ENCODE measurements around the gene FKBP10. TPM values are rescaled to one million over a fixed set of nuclear protein-coding genes. Genes with fewer than 3 reads are reported as not detected.
A peak's percentile ranks its signal among the peaks of the same experiment; 100 is the strongest.

FKBP10 gene
- total and polyA plus RNA-seq, 2 donors (not counting 3 experiments of a cell fraction or from before 2014, with no cell fraction given), result 168 to 377 TPM

DNA sequence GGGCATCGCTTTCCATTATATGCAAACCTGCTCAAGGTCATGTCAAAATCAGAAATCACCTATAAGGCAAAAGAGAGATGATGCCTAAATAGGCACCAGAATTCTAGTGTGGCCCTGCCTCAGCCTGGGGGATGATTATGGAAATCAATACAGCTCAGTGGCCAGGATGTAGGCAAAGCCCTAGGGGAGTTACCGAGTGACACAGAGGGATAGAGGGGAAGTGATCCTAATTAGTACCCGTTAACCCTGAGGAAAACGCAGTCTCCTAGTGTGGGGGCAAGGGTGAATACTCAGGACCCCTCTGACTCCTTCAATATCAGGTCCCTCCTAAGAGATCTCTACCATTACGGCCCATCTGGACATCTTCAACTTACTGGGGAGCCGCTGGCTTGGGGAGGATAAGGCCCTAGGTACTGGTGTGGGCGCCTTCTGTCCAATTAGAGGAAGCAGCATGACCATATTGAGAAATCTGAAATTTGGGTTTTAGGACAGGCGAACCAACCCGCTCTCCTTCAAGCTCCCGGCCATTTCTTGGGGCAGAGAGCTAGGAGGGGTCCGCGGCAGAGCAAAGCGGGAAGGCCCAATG, 22.5 kb downstream of the FKBP10 start:
- H3K9me1 ChIP-seq (replicated peaks; ENCODE audit: control insufficient read depth, extremely low read depth, insufficient read depth, low read length), result no peaks in the 10 kb centered on the region
- DNase-seq (ENCODE audit: low read depth, low spot score) (no peak), FAIRE-seq (peak; percentile 81)
- ChIA-PET POLR2A (interaction anchor here (0.6 kb wide), 1 partner anchor 82 kb away, joined by 3 read pairs; no protein-coding TSS in a partner anchor), CTCF (interaction anchor here (1.2 to 1.4 kb wide), 2 partner anchors 9 to 13 kb away, joined by 3 read pairs; no protein-coding TSS in a partner anchor)
- peaks cover 5% of the 10 kb centered on the region for H3K4me1 ChIP-seq (ENCODE audit: control insufficient read depth, extremely low read depth, insufficient read depth, low read length)
- H2AFZ ChIP-seq (ENCODE audit: low read depth, low read length), result peak overlapping the region; percentile 50
- no peaks in the 10 kb centered on the region for H4K20me1 ChIP-seq (replicated peaks; ENCODE audit: control insufficient read depth, extremely low read depth, insufficient read depth, low read length)
- TSS peak; percentile 40 for BruUV-seq (replicated peaks)
- H3K27me3 ChIP-seq (ENCODE audit: control insufficient read depth in 2 of 2, insufficient read depth in 2 of 2, low read length in 2 of 2), result no peaks in the 10 kb centered on the region
- dilution Hi-C loops (cut with MboI; ENCODE audit: extremely low pct_ligation_motif_present, low sequenced_read_pairs), result no loop called here
- peaks cover 3% of the 10 kb centered on the region for H3K79me2 ChIP-seq (ENCODE audit: control insufficient read depth, insufficient read depth, low read length)
- TF ChIP-seq FOS (IDR thresholded peaks at IDR 0.05; ENCODE audit: borderline replicate concordance, insufficient read depth, low read length) (no peak), JUN (IDR thresholded peaks at IDR 0.05; ENCODE audit: borderline replicate concordance, insufficient read depth, insufficient read length, low read depth) (no peak)
- TF ChIP-seq, protein P1, sequence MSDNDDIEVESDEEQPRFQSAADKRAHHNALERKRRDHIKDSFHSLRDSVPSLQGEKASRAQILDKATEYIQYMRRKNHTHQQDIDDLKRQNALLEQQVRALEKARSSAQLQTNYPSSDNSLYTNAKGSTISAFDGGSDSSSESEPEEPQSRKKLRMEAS (IDR thresholded peaks at IDR 0.05; ENCODE audit: insufficient read depth, insufficient read length), result no peak
- H3K4me2 ChIP-seq (ENCODE audit: insufficient read depth, low read length), result peak overlapping the region; percentile 83
- peaks cover 0 to 17% of the 10 kb centered on the region in 2 experiments for H3K36me3 ChIP-seq (ENCODE audit: control insufficient read depth in 2 of 2, extremely low read depth in 1 of 2, insufficient read depth in 2 of 2, low read length in 2 of 2)
- intact Hi-C loops (cut with micrococcal nuclease), result loop anchor here (1.0 kb wide), 1 partner anchor 97 kb away; no protein-coding TSS in a partner anchor
- H3K9me3 ChIP-seq (replicated peaks; ENCODE audit: control insufficient read depth, insufficient read depth, low read length), result no peaks in the 10 kb centered on the region
- peak overlapping the region; percentile 30 for H3K9ac ChIP-seq (replicated peaks; ENCODE audit: extremely low read depth, insufficient read depth, low read length)
- H3K27ac ChIP-seq (ENCODE audit: insufficient read depth, low read depth, low read length), result no peak overlapping the region
- peak overlapping the region; percentile 45 to 80 (median 52) for H3K4me3 ChIP-seq (replicated peaks in 1 of 3; ENCODE audit: insufficient read depth in 1 of 3, low read depth in 1 of 3, low read length in 3 of 3)

GRCh38 chr17:41835800-41836549, 23.2 kb downstream of the FKBP10 start, which contains the start of gene NT5C3B:
TSS of gene NT5C3B (minus strand) at chr17:41836232. CDS start at chr17:41836193, 39 bp downstream.
- FAIRE-seq, result no peak
- peaks cover 3% of the 10 kb centered on the region for H3K79me2 ChIP-seq (ENCODE audit: control insufficient read depth, insufficient read depth, low read length)
- H3K9me1 ChIP-seq (replicated peaks; ENCODE audit: control insufficient read depth, extremely low read depth, insufficient read depth, low read length), result no peaks in the 10 kb centered on the region
- POLR2A ChIA-PET, result no interaction called here
- DNase-seq (ENCODE audit: low read depth, low spot score), result peak; percentile 44
- H3K4me3 ChIP-seq (replicated peaks in 1 of 3; ENCODE audit: insufficient read depth in 1 of 3, low read depth in 1 of 3, low read length in 3 of 3), result peak within 1 kb of the TSS; percentile 62 to 80 (median 71)
- intact Hi-C loops (cut with micrococcal nuclease), result loop anchor here (1.0 kb wide), 1 partner anchor 98 kb away; no protein-coding TSS in a partner anchor
- peak within 1 kb of the TSS; percentile 87 for H3K4me2 ChIP-seq (ENCODE audit: insufficient read depth, low read length)
- dilution Hi-C loops (cut with MboI; ENCODE audit: extremely low pct_ligation_motif_present, low sequenced_read_pairs), result no loop called here
- no peak within 1 kb of the TSS for H3K27ac ChIP-seq (ENCODE audit: insufficient read depth, low read depth, low read length)
- H3K36me3 ChIP-seq (ENCODE audit: control insufficient read depth in 2 of 2, extremely low read depth in 1 of 2, insufficient read depth in 2 of 2, low read length in 2 of 2), result peaks cover 0 to 11% of the 10 kb centered on the region in 2 experiments
- no peak for TF ChIP-seq FOS (IDR thresholded peaks at IDR 0.05; ENCODE audit: borderline replicate concordance, insufficient read depth, low read length)
- TF ChIP-seq POLR2AphosphoS5 (IDR thresholded peaks at IDR 0.05; ENCODE audit: insufficient read depth, low read depth, low read length), result peak; percentile 60
- TF ChIP-seq EZH2 (IDR thresholded peaks at IDR 0.05; ENCODE audit: borderline replicate concordance, low read depth, low read length, severe bottlenecking), result no peak
- no peak for TF ChIP-seq GATA2 (IDR thresholded peaks at IDR 0.05; ENCODE audit: insufficient read depth, insufficient read length, low read depth, low read length)
- H3K9me3 ChIP-seq (replicated peaks; ENCODE audit: control insufficient read depth, insufficient read depth, low read length), result no peaks in the 10 kb centered on the region
- H2AFZ ChIP-seq (ENCODE audit: low read depth, low read length), result peak within 1 kb of the TSS; percentile 100
- peaks cover 5% of the 10 kb centered on the region for H3K4me1 ChIP-seq (ENCODE audit: control insufficient read depth, extremely low read depth, insufficient read depth, low read length)
- peak within 1 kb of the TSS; percentile 34 for H3K9ac ChIP-seq (replicated peaks; ENCODE audit: extremely low read depth, insufficient read depth, low read length)
- H3K27me3 ChIP-seq (ENCODE audit: control insufficient read depth in 2 of 2, insufficient read depth in 2 of 2, low read length in 2 of 2), result no peaks in the 10 kb centered on the region
- BruUV-seq (replicated peaks), result no TSS peak
- CTCF ChIA-PET, result interaction anchor here (1.4 kb wide), 1 partner anchor 10 kb away, joined by 3 read pairs; no protein-coding TSS in a partner anchor
- no peaks in the 10 kb centered on the region for H4K20me1 ChIP-seq (replicated peaks; ENCODE audit: control insufficient read depth, extremely low read depth, insufficient read depth, low read length)
